Measurements from ENCODE around the gene PLCB4. TPM values are rescaled to one million over a fixed set of nuclear protein-coding genes. Genes with fewer than 3 reads are reported as not detected.
"Not testable (repeated sequence)": the region's sequence is repeated elsewhere in the genome, so short reads cannot be mapped to it uniquely, and the experiment has no call there.

Gene PLCB4
- total RNA-seq, 1 donor from 2014 or later, result 1.6 TPM

- H3K27me3 ChIP-seq (ENCODE audit: control insufficient read depth, insufficient read depth, low read length), result no peaks in the 10 kb centered on the region
- FAIRE-seq, result no peak
Observed at GRCh38 chr20:9043364-9043763, 25.5 kb upstream of the PLCB4 start.

GRCh38 chr20:9047928-9048327 is 21.0 kb upstream of the PLCB4 start:
- not testable (repeated sequence) for DNase-seq (ENCODE audit: low read depth); H3K36me3 ChIP-seq (ENCODE audit: control insufficient read depth, insufficient read depth, low read length); H3K27me3 ChIP-seq (ENCODE audit: control insufficient read depth, insufficient read depth, low read length); FAIRE-seq; H3K4me3 ChIP-seq (ENCODE audit: low read depth, low read length)

More at GRCh38 chr20:9043364-9043763, 25.5 kb upstream of the PLCB4 start:
- DNase-seq (ENCODE audit: low read depth), result peak; percentile 81
- TF ChIP-seq, protein P1, sequence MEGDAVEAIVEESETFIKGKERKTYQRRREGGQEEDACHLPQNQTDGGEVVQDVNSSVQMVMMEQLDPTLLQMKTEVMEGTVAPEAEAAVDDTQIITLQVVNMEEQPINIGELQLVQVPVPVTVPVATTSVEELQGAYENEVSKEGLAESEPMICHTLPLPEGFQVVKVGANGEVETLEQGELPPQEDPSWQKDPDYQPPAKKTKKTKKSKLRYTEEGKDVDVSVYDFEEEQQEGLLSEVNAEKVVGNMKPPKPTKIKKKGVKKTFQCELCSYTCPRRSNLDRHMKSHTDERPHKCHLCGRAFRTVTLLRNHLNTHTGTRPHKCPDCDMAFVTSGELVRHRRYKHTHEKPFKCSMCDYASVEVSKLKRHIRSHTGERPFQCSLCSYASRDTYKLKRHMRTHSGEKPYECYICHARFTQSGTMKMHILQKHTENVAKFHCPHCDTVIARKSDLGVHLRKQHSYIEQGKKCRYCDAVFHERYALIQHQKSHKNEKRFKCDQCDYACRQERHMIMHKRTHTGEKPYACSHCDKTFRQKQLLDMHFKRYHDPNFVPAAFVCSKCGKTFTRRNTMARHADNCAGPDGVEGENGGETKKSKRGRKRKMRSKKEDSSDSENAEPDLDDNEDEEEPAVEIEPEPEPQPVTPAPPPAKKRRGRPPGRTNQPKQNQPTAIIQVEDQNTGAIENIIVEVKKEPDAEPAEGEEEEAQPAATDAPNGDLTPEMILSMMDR (IDR thresholded peaks at IDR 0.05; ENCODE audit: insufficient read depth, low read length, severe bottlenecking), result no peak
- Histone ChIP-seq H3K4me3 (ENCODE audit: low read depth, low read length) (no peak overlapping the region), H3K36me3 (ENCODE audit: control insufficient read depth, insufficient read depth, low read length) (no peaks in the 10 kb centered on the region)

DNA sequence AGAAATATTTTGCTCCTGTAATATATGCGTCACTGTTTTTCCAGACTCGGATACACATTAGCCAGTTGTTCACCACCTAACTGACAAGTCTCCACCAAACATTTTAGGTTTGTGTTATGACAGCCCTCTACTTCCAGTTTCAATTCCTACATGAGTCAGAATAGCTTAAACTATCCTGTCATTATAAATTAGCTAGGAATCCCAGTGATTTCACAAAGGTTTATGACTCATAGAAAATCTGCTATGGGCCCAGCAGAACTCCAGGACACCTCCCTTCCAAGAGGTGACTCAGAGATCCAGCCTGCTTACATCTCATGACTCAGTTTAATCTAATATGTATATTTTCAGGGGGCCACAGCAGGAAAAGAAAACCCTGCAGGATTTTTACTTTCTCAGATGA is 17.4 kb upstream of the PLCB4 start:
- no peak overlapping the region for H3K4me3 ChIP-seq (ENCODE audit: low read depth, low read length)
- DNase-seq (ENCODE audit: low read depth) (peak; percentile 99), FAIRE-seq (no peak)
- H3K27me3 ChIP-seq (ENCODE audit: control insufficient read depth, insufficient read depth, low read length), result no peaks in the 10 kb centered on the region
- H3K36me3 ChIP-seq (ENCODE audit: control insufficient read depth, insufficient read depth, low read length), result no peaks in the 10 kb centered on the region
- TF ChIP-seq, protein P1 (IDR thresholded peaks at IDR 0.05; ENCODE audit: insufficient read depth, low read length, severe bottlenecking), result no peak

DNA sequence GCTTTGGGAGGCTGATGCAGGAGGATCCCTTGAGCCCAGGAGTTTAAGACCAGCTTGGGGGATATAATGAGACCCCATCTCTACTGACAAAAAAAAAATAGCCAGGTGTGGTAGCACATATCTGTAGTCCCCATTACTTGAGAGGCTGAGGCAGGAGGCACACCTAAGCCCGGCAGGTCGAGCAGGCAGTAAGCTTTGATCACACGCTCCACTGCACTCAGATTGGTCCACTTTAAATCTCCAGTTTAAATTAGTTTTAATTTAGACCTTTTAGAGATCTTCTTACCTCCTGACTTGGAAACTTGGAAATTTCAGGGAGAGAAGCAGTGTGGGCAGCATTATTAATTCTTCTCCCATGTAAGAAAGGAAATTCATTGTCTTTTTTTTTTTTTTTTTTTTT is 16.8 kb upstream of the PLCB4 start:
- DNase-seq (ENCODE audit: low read depth) (no peak), FAIRE-seq (no peak)
- no peaks in the 10 kb centered on the region for H3K27me3 ChIP-seq (ENCODE audit: control insufficient read depth, insufficient read depth, low read length)
- TF ChIP-seq, protein P1 (IDR thresholded peaks at IDR 0.05; ENCODE audit: insufficient read depth, low read length, severe bottlenecking), result no peak
- no peaks in the 10 kb centered on the region for H3K36me3 ChIP-seq (ENCODE audit: control insufficient read depth, insufficient read depth, low read length)
- H3K4me3 ChIP-seq (ENCODE audit: low read depth, low read length), result no peak overlapping the region

DNA sequence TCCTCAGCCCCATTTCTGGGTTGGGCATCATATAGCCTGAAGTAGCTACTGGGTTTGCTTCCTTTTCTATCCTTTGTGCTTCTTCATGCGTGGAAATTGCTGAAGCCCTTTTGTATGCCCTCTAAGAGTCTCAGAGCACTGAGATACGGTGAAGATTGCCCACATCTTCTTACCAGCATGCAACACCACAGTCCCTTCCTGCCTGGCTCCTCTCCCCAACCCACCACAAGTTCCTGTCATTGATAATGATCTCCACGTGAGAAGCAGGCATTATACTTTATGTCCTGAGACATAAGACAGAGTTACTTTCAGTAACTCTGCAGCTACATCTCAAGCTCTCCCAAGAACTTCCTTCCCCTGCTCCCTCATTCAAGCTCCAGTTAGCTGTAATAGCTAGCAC is 15.8 kb upstream of the PLCB4 start:
- FAIRE-seq, result no peak
- TF ChIP-seq, protein P1 (IDR thresholded peaks at IDR 0.05; ENCODE audit: insufficient read depth, low read length, severe bottlenecking), result no peak
- no peaks in the 10 kb centered on the region for H3K36me3 ChIP-seq (ENCODE audit: control insufficient read depth, insufficient read depth, low read length)
- no peak overlapping the region for H3K4me3 ChIP-seq (ENCODE audit: low read depth, low read length)
- H3K27me3 ChIP-seq (ENCODE audit: control insufficient read depth, insufficient read depth, low read length), result no peaks in the 10 kb centered on the region
- no peak for DNase-seq (ENCODE audit: low read depth)

GRCh38 chr20:9054176-9054575 is 14.7 kb upstream of the PLCB4 start:
- Histone ChIP-seq H3K4me3 (ENCODE audit: low read depth, low read length) (no peak overlapping the region), H3K36me3 (ENCODE audit: control insufficient read depth, insufficient read depth, low read length) (no peaks in the 10 kb centered on the region), H3K27me3 (ENCODE audit: control insufficient read depth, insufficient read depth, low read length) (no peaks in the 10 kb centered on the region)
- FAIRE-seq (no peak), DNase-seq (ENCODE audit: low read depth) (no peak)
- TF ChIP-seq, protein P1 (IDR thresholded peaks at IDR 0.05; ENCODE audit: insufficient read depth, low read length, severe bottlenecking), result no peak
